ENCODE data around the gene CGAS. TPM values are rescaled to one million over a fixed set of nuclear protein-coding genes. Genes with fewer than 3 reads are reported as not detected.

The CGAS gene
- polyA plus RNA-seq, 4 donors: 0.89 to 2.7 (median 2.3) TPM

GRCh38 chr6:73377225-73377624, 74.9 kb downstream of the CGAS start:
- no peaks in the 10 kb centered on the region for H3K36me3 ChIP-seq (ENCODE audit: control insufficient read depth in 3 of 3, insufficient read depth in 2 of 3, low read depth in 1 of 3, low read length in 3 of 3)
- no peak overlapping the region for H3K27ac ChIP-seq (ENCODE audit: low read depth in 1 of 3, low read length in 2 of 3)
- WGBS, 3 donors: 33 to 54% (median 39%) methylated on average over 3 of the region's 3 CpGs
- FAIRE-seq (no peak), DNase-seq (no peak)
- no peaks in the 10 kb centered on the region for H3K4me1 ChIP-seq (ENCODE audit: control insufficient read depth in 3 of 3, insufficient read depth in 2 of 3, low read depth in 1 of 3, low read length in 2 of 3)
- no peak overlapping the region for H3K4me3 ChIP-seq (ENCODE audit: low read depth in 1 of 3, low read length in 3 of 3)
- H3K27me3 ChIP-seq (ENCODE audit: control insufficient read depth in 3 of 3, insufficient read depth in 3 of 3, low read length in 3 of 3): no peaks in the 10 kb centered on the region
- H3K9me3 ChIP-seq (ENCODE audit: control insufficient read depth in 2 of 2, insufficient read depth in 1 of 2, low read depth in 1 of 2, low read length in 1 of 2): peaks cover 0 to 7% of the 10 kb centered on the region in 2 donors

GRCh38 chr6:73375216-73375615, 76.9 kb downstream of the CGAS start:
- WGBS, 3 donors: 44 to 77% (median 68%) methylated on average over 1 of the region's 1 CpG
- H3K9me3 ChIP-seq (ENCODE audit: control insufficient read depth in 2 of 2, insufficient read depth in 1 of 2, low read depth in 1 of 2, low read length in 1 of 2): peaks cover 0 to 22% of the 10 kb centered on the region in 2 donors
- no peaks in the 10 kb centered on the region for H3K36me3 ChIP-seq (ENCODE audit: control insufficient read depth in 3 of 3, insufficient read depth in 2 of 3, low read depth in 1 of 3, low read length in 3 of 3)
- H3K4me1 ChIP-seq (ENCODE audit: control insufficient read depth in 3 of 3, insufficient read depth in 2 of 3, low read depth in 1 of 3, low read length in 2 of 3): no peaks in the 10 kb centered on the region
- H3K4me3 ChIP-seq (ENCODE audit: low read depth in 1 of 3, low read length in 3 of 3): no peak overlapping the region
- DNase-seq (no peak), FAIRE-seq (no peak)
- H3K27ac ChIP-seq (ENCODE audit: low read depth in 1 of 3, low read length in 2 of 3): no peak overlapping the region
- no peaks in the 10 kb centered on the region for H3K27me3 ChIP-seq (ENCODE audit: control insufficient read depth in 3 of 3, insufficient read depth in 3 of 3, low read length in 3 of 3)

Other genes with a start within 250 kb of the CGAS start
- gene KHDC1L, start 226.8 kb downstream of the CGAS start, polyA plus RNA-seq: under 1 TPM in 1 of 4 donors, not detected in 3; 0.19 TPM
- gene KHDC1, start 189.1 kb downstream of the CGAS start, polyA plus RNA-seq: 1 to 10 TPM in 2 of 4 donors, not detected in 2; 1.7 to 2.5 TPM
- not detected for gene DPPA5, start 98.0 kb downstream of the CGAS start, polyA plus RNA-seq
- gene KHDC3L, start 89.6 kb downstream of the CGAS start, polyA plus RNA-seq: not detected
- gene OOEP, start 82.4 kb downstream of the CGAS start, polyA plus RNA-seq: under 1 TPM in 2 of 4 donors, not detected in 2; 0.16 to 0.18 TPM
- 1 to 10 TPM in 1 of 4 donors, under 1 TPM in 2, not detected in 1; 0.38 to 1.6 (median 0.39) TPM for gene DDX43, start 57.5 kb downstream of the CGAS start, polyA plus RNA-seq
- 10 to 100 TPM; 15.9 to 24.8 (median 18.2) TPM for gene MTO1, start 9.4 kb upstream of the CGAS start, polyA plus RNA-seq
- over 10,000 TPM in 2 of 4 donors, 1,000 to 10,000 TPM in 2; 6,538 to 18,065 (median 11,106) TPM for gene EEF1A1, start 68.7 kb upstream of the CGAS start, polyA plus RNA-seq
- 100 to 1,000 TPM in 1 of 4 donors, 10 to 100 TPM in 1, 1 to 10 TPM in 2; 4.9 to 152 (median 11.5) TPM for gene SLC17A5, start 201.7 kb upstream of the CGAS start, polyA plus RNA-seq
- 1 to 10 TPM in 1 of 4 donors, under 1 TPM in 2, not detected in 1; under 0.01 to 3.3 (median 0.98) TPM for gene CD109, start 243.9 kb upstream of the CGAS start, polyA plus RNA-seq